GM12878 (cell line): ENCODE results near the gene DGKE. TPM values are rescaled to one million over a fixed set of nuclear protein-coding genes. Genes with fewer than 3 reads are reported as not detected.

ENCODE experiments used
- BMI1 ChIP-seq: fragments of 450-650 bp; IDR thresholded peaks from 2 replicates; pipeline ENCODE4 v1.6.1; 2016; ENCODE audit warnings: mild to moderate bottlenecking, moderate library complexity, borderline replicate concordance
- CBX5 ChIP-seq: sonication (generic); IDR thresholded peaks from 2 replicates; pipeline ENCODE4 v1.6.1; 2016; ENCODE audit warnings: low read depth, moderate library complexity, mild to moderate bottlenecking, inconsistent platforms
- CUX1 ChIP-seq: IDR thresholded peaks from 2 replicates; pipeline ENCODE4 v1.6.1; 2012; ENCODE audit warnings: improper control_type of control experiment, low read depth, low read length; ENCODE audit not compliant: insufficient replicate concordance
- EP300 ChIP-seq, 2 experiments: fragments of 150-350 bp in 1 of 2; IDR thresholded peaks; 2 replicates each; pipeline ENCODE4 v1.6.1; 2011 to 2012; ENCODE audit warnings: low read depth in 2 of 2, low read length in 2 of 2, borderline replicate concordance in 1 of 2, improper control_type of control experiment in 1 of 2, inconsistent platforms in 1 of 2; ENCODE audit not compliant: control insufficient read depth in 1 of 2
- HCFC1 ChIP-seq: fragments of 150-350 bp; IDR thresholded peaks from 2 replicates; pipeline ENCODE4 v1.6.1; 2014; ENCODE audit warnings: low read length
- PAX8 ChIP-seq: fragments of 450-650 bp; IDR thresholded peaks from 2 replicates; pipeline ENCODE4 v1.6.1; 2017; ENCODE audit warnings: mild to moderate bottlenecking, moderate library complexity
- PKNOX1 ChIP-seq: fragments of 450-650 bp; IDR thresholded peaks from 2 replicates; pipeline ENCODE4 v1.6.1; 2016; ENCODE audit warnings: mild to moderate bottlenecking
- polyA plus RNA-seq, 11 experiments: library from polyadenylated mRNA; depleted of rRNA in 4 of 11; unstranded in 6 of 11; stranded (reverse) in 5 of 11; fragments of >200 nt; fragmentation: Nextera tagmentation in 4 of 11; fragmentation: Illumina TruSeq in 1 of 11; extraction: Ambion mirVana in 4 of 11; extraction: Trizol in 1 of 11; gene quantifications; 1 replicate in 1 of 11; 2 replicates in 10 of 11; pipeline versions ENCODE4 v1.2.1 to v1.2.3, GENCODE V29; 2011 to 2016; ENCODE audit warnings: inconsistent platforms in 2 of 11, missing spikeins in 2 of 11, low read depth in 1 of 11
- total RNA-seq, 4 experiments: library from RNA; depleted of rRNA in 3 of 4; stranded (reverse); fragments of >200 nt in 3 of 4; fragmentation: Illumina TruSeq in 1 of 4; extraction: Trizol in 1 of 4; gene quantifications; 2 replicates each; pipeline versions ENCODE4 v1.2.1 to v1.2.3, GENCODE V29; 2013 to 2021
- TF ChIP-seq, protein P1 (sequence below): IDR thresholded peaks from 2 replicates; pipeline ENCODE4 v1.6.1; 2011; ENCODE audit warnings: borderline replicate concordance, low read depth, mild to moderate bottlenecking, moderate library complexity, mixed read lengths, low read length; ENCODE audit not compliant: insufficient read depth; ENCODE audit errors: extremely low read length

The DGKE gene
- total and polyA plus RNA-seq, 10 of the 15 experiments (the other 5 are each of a cell fraction or from before 2014, with no cell fraction given) = 2.8 to 18.0 (median 11.6) TPM

GRCh38 chr17:56793531-56793930 is 40.4 kb upstream of the DGKE start (continued):
- TF ChIP-seq CUX1 = no peak
- TF ChIP-seq BMI1 = no peak
- no peak for TF ChIP-seq HCFC1
- TF ChIP-seq PAX8 = no peak
- TF ChIP-seq CBX5 = no peak
- TF ChIP-seq PKNOX1 = no peak
- TF ChIP-seq, protein P1, sequence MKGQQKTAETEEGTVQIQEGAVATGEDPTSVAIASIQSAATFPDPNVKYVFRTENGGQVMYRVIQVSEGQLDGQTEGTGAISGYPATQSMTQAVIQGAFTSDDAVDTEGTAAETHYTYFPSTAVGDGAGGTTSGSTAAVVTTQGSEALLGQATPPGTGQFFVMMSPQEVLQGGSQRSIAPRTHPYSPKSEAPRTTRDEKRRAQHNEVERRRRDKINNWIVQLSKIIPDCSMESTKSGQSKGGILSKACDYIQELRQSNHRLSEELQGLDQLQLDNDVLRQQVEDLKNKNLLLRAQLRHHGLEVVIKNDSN = no peak
- no peak for TF ChIP-seq EP300 (IDR thresholded peaks at IDR 0.05; ENCODE audit: borderline replicate concordance in 1 of 2, control insufficient read depth in 1 of 2, low read depth in 2 of 2, low read length in 2 of 2)
